ENCODE data around the gene ABLIM2. TPM values are rescaled to one million over a fixed set of nuclear protein-coding genes. Genes with fewer than 3 reads are reported as not detected.

ABLIM2 gene
- polyA plus RNA-seq, 4 donors, result 1.1 to 12.7 (median 4.4) TPM

- DNase-seq (no peak), FAIRE-seq (no peak)
- 91 to 95% (median 94%) methylated on average over 8 to 9 of the region's 9 CpGs for WGBS, 3 donors
Measured at GRCh38 chr4:8052160-8052691, 106.4 kb downstream of the ABLIM2 start.

GRCh38 chr4:8051644-8052043 is 107.0 kb downstream of the ABLIM2 start:
- Histone ChIP-seq H3K4me1 (ENCODE audit: control insufficient read depth in 3 of 3, insufficient read depth in 2 of 3, low read depth in 1 of 3, low read length in 2 of 3) (peaks cover 0 to 4% (median 0%) of the 10 kb centered on the region in 3 donors), H3K27ac (ENCODE audit: low read depth in 1 of 3, low read length in 2 of 3) (no peak overlapping the region), H3K36me3 (ENCODE audit: control insufficient read depth in 3 of 3, insufficient read depth in 2 of 3, low read depth in 1 of 3, low read length in 3 of 3) (no peaks in the 10 kb centered on the region), H3K27me3 (ENCODE audit: control insufficient read depth in 3 of 3, insufficient read depth in 3 of 3, low read length in 3 of 3) (no peaks in the 10 kb centered on the region), H3K9me3 (ENCODE audit: control insufficient read depth in 2 of 2, insufficient read depth in 1 of 2, low read depth in 1 of 2, low read length in 1 of 2) (peaks cover 0 to 15% of the 10 kb centered on the region in 2 donors), H3K4me3 (ENCODE audit: low read depth in 1 of 3, low read length in 3 of 3) (no peak overlapping the region)
- WGBS, 3 donors, result 79 to 86% (median 86%) methylated on average over 7 of the region's 7 CpGs
- FAIRE-seq, result no peak
- DNase-seq, result no peak

More at GRCh38 chr4:8052160-8052691, 106.4 kb downstream of the ABLIM2 start:
- H3K36me3 ChIP-seq (ENCODE audit: control insufficient read depth in 3 of 3, insufficient read depth in 2 of 3, low read depth in 1 of 3, low read length in 3 of 3), result no peaks in the 10 kb centered on the region
- H3K9me3 ChIP-seq (ENCODE audit: control insufficient read depth in 2 of 2, insufficient read depth in 1 of 2, low read depth in 1 of 2, low read length in 1 of 2), result peaks cover 0 to 15% of the 10 kb centered on the region in 2 donors
- H3K4me3 ChIP-seq (ENCODE audit: low read depth in 1 of 3, low read length in 3 of 3), result no peak overlapping the region
- H3K27ac ChIP-seq (ENCODE audit: low read depth in 1 of 3, low read length in 2 of 3), result no peak overlapping the region
- peaks cover 0 to 4% (median 0%) of the 10 kb centered on the region in 3 donors for H3K4me1 ChIP-seq (ENCODE audit: control insufficient read depth in 3 of 3, insufficient read depth in 2 of 3, low read depth in 1 of 3, low read length in 2 of 3)
- no peaks in the 10 kb centered on the region for H3K27me3 ChIP-seq (ENCODE audit: control insufficient read depth in 3 of 3, insufficient read depth in 3 of 3, low read length in 3 of 3)

GRCh38 chr4:8050555-8051206 is 107.9 kb downstream of the ABLIM2 start:
- H3K9me3 ChIP-seq (ENCODE audit: control insufficient read depth in 2 of 2, insufficient read depth in 1 of 2, low read depth in 1 of 2, low read length in 1 of 2), result peaks cover 0 to 15% of the 10 kb centered on the region in 2 donors
- no peaks in the 10 kb centered on the region for H3K36me3 ChIP-seq (ENCODE audit: control insufficient read depth in 3 of 3, insufficient read depth in 2 of 3, low read depth in 1 of 3, low read length in 3 of 3)
- peaks cover 0 to 4% (median 0%) of the 10 kb centered on the region in 3 donors for H3K4me1 ChIP-seq (ENCODE audit: control insufficient read depth in 3 of 3, insufficient read depth in 2 of 3, low read depth in 1 of 3, low read length in 2 of 3)
- peaks cover 0 to 4% (median 0%) of the 10 kb centered on the region in 3 donors for H3K27me3 ChIP-seq (ENCODE audit: control insufficient read depth in 3 of 3, insufficient read depth in 3 of 3, low read length in 3 of 3)
- WGBS, 3 donors, result 29 to 55% (median 51%) methylated on average over 24 to 28 of the region's 28 CpGs
- DNase-seq (peak; percentile 13 to 49), FAIRE-seq (no peak)
- peak overlapping the region in 1 of 3 donors; percentile 12 for H3K27ac ChIP-seq (ENCODE audit: low read depth in 1 of 3, low read length in 2 of 3)
- no peak overlapping the region for H3K4me3 ChIP-seq (ENCODE audit: low read depth in 1 of 3, low read length in 3 of 3)

- 65 to 84% (median 72%) methylated on average over 4 of the region's 4 CpGs for WGBS, 3 donors
- FAIRE-seq, result no peak
Measured at GRCh38 chr4:8050180-8050554, 108.4 kb downstream of the ABLIM2 start.

GRCh38 chr4:8048856-8049676 is 109.5 kb downstream of the ABLIM2 start:
- no peak overlapping the region for H3K27ac ChIP-seq (ENCODE audit: low read depth in 1 of 3, low read length in 2 of 3)
- 84 to 88% (median 88%) methylated on average over 18 of the region's 18 CpGs for WGBS, 3 donors
- DNase-seq, result no peak
- no peaks in the 10 kb centered on the region for H3K9me3 ChIP-seq (ENCODE audit: control insufficient read depth in 2 of 2, insufficient read depth in 1 of 2, low read depth in 1 of 2, low read length in 1 of 2)
- H3K4me3 ChIP-seq (ENCODE audit: low read depth in 1 of 3, low read length in 3 of 3), result no peak overlapping the region
- no peaks in the 10 kb centered on the region for H3K36me3 ChIP-seq (ENCODE audit: control insufficient read depth in 3 of 3, insufficient read depth in 2 of 3, low read depth in 1 of 3, low read length in 3 of 3)
- peaks cover 0 to 4% (median 0%) of the 10 kb centered on the region in 3 donors for H3K4me1 ChIP-seq (ENCODE audit: control insufficient read depth in 3 of 3, insufficient read depth in 2 of 3, low read depth in 1 of 3, low read length in 2 of 3)
- no peak for FAIRE-seq
- peaks cover 0 to 5% (median 0%) of the 10 kb centered on the region in 3 donors for H3K27me3 ChIP-seq (ENCODE audit: control insufficient read depth in 3 of 3, insufficient read depth in 3 of 3, low read length in 3 of 3)

More at GRCh38 chr4:8050180-8050554, 108.4 kb downstream of the ABLIM2 start:
- peaks cover 0 to 11% of the 10 kb centered on the region in 2 donors for H3K9me3 ChIP-seq (ENCODE audit: control insufficient read depth in 2 of 2, insufficient read depth in 1 of 2, low read depth in 1 of 2, low read length in 1 of 2)
- H3K27me3 ChIP-seq (ENCODE audit: control insufficient read depth in 3 of 3, insufficient read depth in 3 of 3, low read length in 3 of 3), result peaks cover 0 to 5% (median 0%) of the 10 kb centered on the region in 3 donors
- DNase-seq, result no peak
- H3K27ac ChIP-seq (ENCODE audit: low read depth in 1 of 3, low read length in 2 of 3), result no peak overlapping the region
- H3K36me3 ChIP-seq (ENCODE audit: control insufficient read depth in 3 of 3, insufficient read depth in 2 of 3, low read depth in 1 of 3, low read length in 3 of 3), result no peaks in the 10 kb centered on the region
- peaks cover 0 to 4% (median 0%) of the 10 kb centered on the region in 3 donors for H3K4me1 ChIP-seq (ENCODE audit: control insufficient read depth in 3 of 3, insufficient read depth in 2 of 3, low read depth in 1 of 3, low read length in 2 of 3)
- no peak overlapping the region for H3K4me3 ChIP-seq (ENCODE audit: low read depth in 1 of 3, low read length in 3 of 3)

GRCh38 chr4:8047837-8048678 is 110.6 kb downstream of the ABLIM2 start:
- H3K27ac ChIP-seq (ENCODE audit: low read depth in 1 of 3, low read length in 2 of 3), result no peak overlapping the region
- H3K9me3 ChIP-seq (ENCODE audit: control insufficient read depth in 2 of 2, insufficient read depth in 1 of 2, low read depth in 1 of 2, low read length in 1 of 2), result no peaks in the 10 kb centered on the region
- H3K4me3 ChIP-seq (ENCODE audit: low read depth in 1 of 3, low read length in 3 of 3), result no peak overlapping the region
- WGBS, 3 donors, result 83 to 91% (median 91%) methylated on average over 21 of the region's 21 CpGs
- H3K4me1 ChIP-seq (ENCODE audit: control insufficient read depth in 3 of 3, insufficient read depth in 2 of 3, low read depth in 1 of 3, low read length in 2 of 3), result peaks cover 0 to 4% (median 0%) of the 10 kb centered on the region in 3 donors
- H3K27me3 ChIP-seq (ENCODE audit: control insufficient read depth in 3 of 3, insufficient read depth in 3 of 3, low read length in 3 of 3), result peaks cover 0 to 5% (median 0%) of the 10 kb centered on the region in 3 donors
- no peaks in the 10 kb centered on the region for H3K36me3 ChIP-seq (ENCODE audit: control insufficient read depth in 3 of 3, insufficient read depth in 2 of 3, low read depth in 1 of 3, low read length in 3 of 3)
- DNase-seq, result no peak
- FAIRE-seq, result no peak

GRCh38 chr4:8046925-8047541 is 111.6 kb downstream of the ABLIM2 start:
- H3K9me3 ChIP-seq (ENCODE audit: control insufficient read depth in 2 of 2, insufficient read depth in 1 of 2, low read depth in 1 of 2, low read length in 1 of 2), result no peaks in the 10 kb centered on the region
- WGBS, 3 donors, result 82 to 90% (median 88%) methylated on average over 17 to 20 of the region's 20 CpGs
- no peak for FAIRE-seq
- H3K27ac ChIP-seq (ENCODE audit: low read depth in 1 of 3, low read length in 2 of 3), result no peak overlapping the region
- H3K36me3 ChIP-seq (ENCODE audit: control insufficient read depth in 3 of 3, insufficient read depth in 2 of 3, low read depth in 1 of 3, low read length in 3 of 3), result no peaks in the 10 kb centered on the region
- no peak overlapping the region for H3K4me3 ChIP-seq (ENCODE audit: low read depth in 1 of 3, low read length in 3 of 3)
- peaks cover 0 to 5% (median 0%) of the 10 kb centered on the region in 3 donors for H3K27me3 ChIP-seq (ENCODE audit: control insufficient read depth in 3 of 3, insufficient read depth in 3 of 3, low read length in 3 of 3)
- no peak for DNase-seq
- peaks cover 0 to 4% (median 0%) of the 10 kb centered on the region in 3 donors for H3K4me1 ChIP-seq (ENCODE audit: control insufficient read depth in 3 of 3, insufficient read depth in 2 of 3, low read depth in 1 of 3, low read length in 2 of 3)

Measured in small intestine (tissue), 7 donors.